Frontal cortex (tissue), 4 donors: ENCODE results near the gene SALL2. TPM values are rescaled to one million over a fixed set of nuclear protein-coding genes. Genes with fewer than 3 reads are reported as not detected.
"Not testable (repeated sequence)": the region's sequence is repeated elsewhere in the genome, so short reads cannot be mapped to it uniquely, and the experiment has no call there.

Experiments
- DNase-seq, 2 donors: peaks; one replicate each; pipeline ENCODE4 v3.0.0; 2012; ENCODE audit warnings: low spot score in 2 of 2
- FAIRE-seq: peaks from 2 replicates; lab custom pipeline; 2012; peaks lifted over from hg19 to GRCh38; lab: Jason Lieb, UNC
- total RNA-seq: library from RNA; depleted of rRNA; stranded (reverse); fragments of >200 nt; gene quantifications from one replicate; pipeline ENCODE4 v1.2.3, GENCODE V29; 2014
- donor health status: control.
- donor health status: control.
- donor health status: control.

SALL2 gene
- total RNA-seq, result 10.2 TPM

DNA sequence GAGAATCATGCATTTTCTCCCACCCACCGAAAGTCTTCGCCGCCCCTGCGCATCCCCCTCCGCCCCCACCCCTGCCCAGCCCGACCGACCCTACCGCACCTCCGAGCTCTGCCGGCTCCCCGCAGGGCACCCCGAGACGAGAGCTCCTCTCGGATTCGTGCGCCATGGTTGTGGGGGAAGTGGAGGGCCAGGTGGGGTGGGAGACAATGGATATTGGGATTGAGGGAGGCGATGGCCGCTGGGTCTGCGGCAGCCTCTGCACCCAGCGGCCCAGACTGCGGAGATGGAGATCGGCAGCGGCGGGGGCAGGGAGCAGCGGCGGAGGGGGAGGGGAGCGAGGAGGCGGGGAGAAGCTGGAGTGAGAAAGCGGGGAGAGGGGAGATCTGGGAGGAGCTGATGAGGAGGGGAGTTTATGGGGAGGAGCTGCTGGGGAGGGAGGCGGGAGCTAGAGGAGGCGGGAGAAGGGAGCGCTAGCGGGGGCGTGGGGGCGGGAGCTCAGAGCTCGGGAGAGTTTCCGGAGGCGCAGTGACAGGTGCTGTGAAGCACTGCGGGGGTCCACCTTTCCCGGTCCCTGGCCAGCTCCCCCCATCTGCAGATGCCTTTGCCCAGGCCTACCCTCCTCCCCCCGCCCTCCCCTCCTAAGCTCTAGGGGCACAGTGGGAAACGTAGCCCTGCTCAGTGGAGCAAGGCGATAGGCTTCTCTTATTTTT lies at the start of gene SALL2:
TSS of gene SALL2 (minus strand) at position 385 of the 710 bp plus-strand sequence. CDS start at position 166, 219 bp downstream.
- DNase-seq (peak; percentile 55 to 77), FAIRE-seq (no peak)

DNA sequence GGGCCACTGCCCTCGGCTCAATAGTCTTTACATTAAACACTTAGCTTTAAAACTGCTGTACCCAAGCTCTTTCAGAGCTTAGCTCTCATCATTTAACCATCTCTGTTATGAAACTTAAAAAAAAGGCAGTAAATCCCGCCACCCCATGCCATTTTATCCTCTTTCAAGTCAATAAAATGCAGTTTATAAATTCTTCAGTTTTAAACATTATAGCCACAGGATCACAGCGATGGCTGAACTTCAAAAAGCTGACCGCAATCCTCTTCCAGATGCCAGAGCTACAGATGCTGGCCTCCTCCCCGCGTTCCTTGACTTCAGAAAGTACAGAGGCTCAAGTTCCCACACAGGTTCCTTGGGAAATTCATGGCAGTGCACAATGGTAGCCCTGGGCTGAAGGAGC lies 49.5 kb upstream of the SALL2 start:
- no peak for DNase-seq
- FAIRE-seq, result no peak

GRCh38 chr14:21572604-21573003 lies 46.5 kb upstream of the SALL2 start:
- FAIRE-seq (no peak), DNase-seq (no peak)

- no peak for DNase-seq
- FAIRE-seq, result no peak
Observed at GRCh38 chr14:21558703-21559170, 32.6 kb upstream of the SALL2 start.

GRCh38 chr14:21557084-21557901 lies 31.1 kb upstream of the SALL2 start:
- peak; percentile 55 for FAIRE-seq

GRCh38 chr14:21556378-21557083 lies 30.4 kb upstream of the SALL2 start:
- FAIRE-seq, result no peak
- DNase-seq, result no peak

More at GRCh38 chr14:21557084-21557901, 31.1 kb upstream of the SALL2 start:
- DNase-seq, result peak; percentile 49 to 66

DNA sequence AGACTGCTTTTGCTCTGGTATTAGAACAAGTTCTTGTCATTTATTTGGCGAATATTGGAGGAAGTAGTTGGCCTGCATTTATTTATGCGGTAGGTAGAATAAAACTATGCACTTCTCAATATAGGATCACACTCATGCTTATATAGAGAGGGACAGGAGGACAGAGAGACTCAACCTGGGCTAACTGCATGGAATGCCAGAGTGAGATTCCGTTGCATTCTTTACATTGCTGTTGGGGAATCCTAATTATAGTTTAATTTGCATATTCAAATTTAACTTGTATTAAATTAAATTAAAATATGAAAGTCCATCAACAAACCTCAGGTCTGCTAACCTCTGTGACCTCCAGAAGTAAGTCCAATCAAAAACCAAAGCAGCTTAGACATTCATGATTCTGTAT lies 27.1 kb upstream of the SALL2 start:
- FAIRE-seq, result no peak
- DNase-seq, result no peak

DNA sequence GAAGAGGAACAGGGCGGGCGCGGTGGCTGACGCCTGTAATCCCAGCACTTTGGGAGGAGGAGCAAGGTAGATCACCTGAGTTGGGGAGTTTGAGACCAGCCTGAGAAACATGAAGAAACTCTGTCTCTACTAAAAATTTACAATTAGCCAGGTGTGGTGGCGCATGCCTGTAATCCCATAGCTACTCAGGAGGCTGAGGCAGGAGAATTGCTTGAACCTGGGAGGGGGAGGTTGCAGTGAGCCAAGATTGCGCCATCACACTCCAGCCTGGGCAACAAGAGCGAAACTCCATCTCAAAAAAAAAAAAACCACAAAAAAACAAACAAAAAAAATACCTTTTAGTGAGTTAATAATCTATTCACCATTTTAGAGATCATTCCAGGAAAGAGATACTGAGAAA lies 18.4 kb upstream of the SALL2 start:
- DNase-seq, FAIRE-seq: not testable (repeated sequence)

- no peak for FAIRE-seq
- no peak for DNase-seq
Observed at GRCh38 chr14:21543963-21544362, 17.8 kb upstream of the SALL2 start.

DNA sequence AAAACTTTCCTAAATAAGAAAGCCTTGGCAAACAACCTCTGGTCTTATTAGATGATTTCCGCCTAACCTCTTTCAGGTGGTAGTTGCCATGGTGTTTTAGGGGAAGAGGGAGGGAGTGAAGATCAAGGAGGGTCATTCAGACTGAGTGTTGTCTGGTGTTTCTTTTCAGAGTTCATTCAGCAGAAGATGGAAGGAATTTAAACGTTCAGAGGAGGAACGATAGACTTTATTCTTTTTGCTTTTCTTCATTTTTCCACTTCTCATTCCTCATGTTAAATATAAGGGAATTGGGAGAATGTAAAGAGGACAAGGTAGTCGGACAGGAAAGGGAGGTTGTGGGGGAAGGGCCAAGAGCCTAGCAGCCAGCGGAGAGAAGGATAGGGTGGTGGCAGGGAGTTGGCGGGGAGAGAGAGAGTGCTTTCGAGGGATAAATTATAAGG lies 17.4 kb upstream of the SALL2 start:
- DNase-seq, result no peak

GRCh38 chr14:21541413-21542074 lies 15.4 kb upstream of the SALL2 start:
- FAIRE-seq, result no peak
- DNase-seq, result no peak

More for the DNA sequence above, 17.4 kb upstream of the SALL2 start:
- no peak for FAIRE-seq

DNA sequence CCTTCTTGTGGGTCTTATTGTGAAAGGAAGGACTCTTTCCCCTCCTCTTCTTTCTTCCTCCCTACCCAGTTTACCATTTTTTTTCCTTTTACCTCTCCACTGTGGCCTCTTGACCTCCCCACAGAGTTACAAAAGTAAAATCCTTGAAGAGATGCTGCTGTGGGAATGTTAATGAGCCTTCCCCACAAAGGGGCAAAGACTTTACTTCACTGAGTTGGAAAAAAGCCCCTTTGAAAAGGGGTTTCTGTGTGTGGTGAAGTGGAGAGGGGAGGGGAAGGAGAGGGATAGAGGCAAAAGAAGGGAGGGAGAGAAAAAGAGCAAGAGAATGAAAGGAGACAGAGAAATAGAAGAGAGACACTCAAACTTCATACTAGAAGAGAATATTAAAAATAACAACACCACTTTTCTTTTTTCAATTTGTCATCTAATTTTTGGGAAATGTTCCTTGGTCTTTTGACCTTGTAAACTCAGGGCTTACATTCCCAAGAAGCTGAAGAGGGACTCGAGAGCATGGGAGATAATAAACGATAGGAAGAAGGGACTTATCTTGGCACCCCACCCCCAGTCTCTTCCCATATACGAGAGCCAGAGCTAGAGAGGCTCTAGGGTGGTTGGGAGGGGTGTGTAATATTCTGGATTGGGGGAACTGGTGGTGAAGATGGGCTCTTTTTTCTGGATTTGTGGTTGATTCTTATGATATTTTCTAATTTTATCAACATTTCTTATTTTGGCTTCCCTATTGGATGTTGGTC lies 13.2 kb upstream of the SALL2 start:
- DNase-seq (no peak), FAIRE-seq (no peak)

DNA sequence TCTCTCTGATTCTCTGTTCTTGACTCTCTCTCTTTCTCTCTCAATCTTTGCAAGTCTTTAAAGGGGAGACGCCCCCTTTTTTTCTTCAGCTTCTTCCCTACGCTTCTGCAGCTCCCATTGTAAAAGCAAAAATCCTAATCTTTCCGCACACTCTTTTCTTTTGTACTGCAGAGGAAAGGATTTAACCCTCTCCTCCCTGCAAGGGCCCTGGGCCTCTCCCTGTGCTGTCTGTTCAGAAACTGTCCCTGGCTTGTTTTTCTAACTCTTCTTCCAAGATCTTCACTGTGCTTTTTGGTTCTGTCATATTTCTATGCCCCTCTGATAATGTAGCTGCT lies 10.9 kb upstream of the SALL2 start:
- DNase-seq (no peak), FAIRE-seq (no peak)

DNA sequence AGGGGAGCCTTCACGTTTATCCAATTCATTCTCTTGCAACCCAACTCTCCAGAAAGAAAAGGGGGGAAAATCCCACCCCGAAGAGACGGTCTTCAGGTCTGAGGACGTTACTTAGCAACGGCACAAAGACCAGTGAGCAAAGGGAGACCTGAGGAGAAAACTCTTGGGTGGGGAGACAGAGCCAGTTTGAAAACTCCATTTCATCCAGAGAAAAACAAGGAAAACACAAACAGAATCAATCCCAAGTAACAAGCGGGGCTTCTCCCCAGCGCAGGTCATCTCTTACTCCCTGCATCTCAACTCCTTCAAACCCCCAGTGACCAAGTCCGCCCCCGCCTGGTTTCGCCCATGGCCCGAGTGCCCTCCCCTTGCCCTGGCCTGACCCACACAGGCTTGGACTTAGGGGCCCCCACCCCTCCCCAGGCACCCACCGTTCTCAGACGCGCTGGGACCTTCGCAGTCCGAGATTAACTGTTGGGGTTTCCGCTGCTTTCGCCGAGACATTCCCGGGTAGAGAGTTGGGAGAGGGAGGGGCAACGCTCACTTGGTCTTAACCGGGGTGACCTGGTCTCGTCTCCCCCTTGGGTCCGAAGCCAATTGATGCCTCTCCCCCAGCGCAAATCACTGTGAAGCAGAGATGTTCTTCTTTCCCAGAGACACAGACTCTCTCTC lies 10.4 kb upstream of the SALL2 start:
- FAIRE-seq (no peak), DNase-seq (no peak)

GRCh38 chr14:21535545-21536417 lies 9.6 kb upstream of the SALL2 start:
- FAIRE-seq, result no peak

DNA sequence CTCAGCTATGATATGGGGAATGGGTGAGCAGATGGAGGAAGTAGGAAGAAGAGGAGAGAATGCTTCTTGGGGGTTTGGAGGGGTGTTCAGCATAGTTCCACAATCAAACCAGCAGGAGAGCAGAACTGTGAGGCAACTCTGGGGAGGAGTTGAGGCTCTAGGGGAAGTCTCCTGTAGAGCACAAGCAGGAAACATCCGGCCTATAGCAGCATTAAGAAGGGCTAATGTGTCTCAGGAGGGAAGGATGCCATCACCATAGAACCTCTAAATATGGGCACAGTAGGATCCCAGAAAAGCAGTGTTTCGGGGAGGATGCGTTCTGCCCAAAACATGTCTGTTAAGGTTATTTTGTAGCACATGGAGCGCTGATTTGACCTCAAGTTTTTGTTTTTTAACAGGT lies 8.4 kb upstream of the SALL2 start:
- DNase-seq, result no peak
- FAIRE-seq, result no peak

More at GRCh38 chr14:21535545-21536417, 9.6 kb upstream of the SALL2 start:
- no peak for DNase-seq

- FAIRE-seq (no peak), DNase-seq (no peak)
Observed at GRCh38 chr14:21533294-21533693, 7.1 kb upstream of the SALL2 start.

DNA sequence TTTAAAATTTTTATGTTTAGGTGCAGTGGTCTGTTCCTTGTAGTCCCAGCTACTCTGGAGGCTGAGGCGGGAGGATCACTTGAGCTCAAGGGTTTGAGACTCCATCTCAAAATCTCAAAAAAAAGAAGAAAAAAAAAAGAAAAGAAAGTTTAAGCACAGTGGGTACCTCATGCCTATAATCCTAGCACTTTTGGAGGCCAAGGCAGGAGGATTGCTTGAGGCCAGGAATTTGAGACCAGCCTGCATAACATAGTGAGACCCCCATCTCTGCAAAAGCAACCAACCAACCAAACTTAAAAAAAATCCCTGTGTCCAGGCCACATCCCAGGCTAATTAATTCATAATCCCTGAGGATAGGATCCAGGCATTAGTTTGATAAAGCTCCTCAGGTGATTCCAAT lies 3.4 kb upstream of the SALL2 start:
- DNase-seq, result no peak
- FAIRE-seq, result no peak
